Hematopoietic multipotent progenitor cell (in vitro differentiated cells): ENCODE measurements around the gene RSL1D1. TPM values are rescaled to one million over a fixed set of nuclear protein-coding genes. Genes with fewer than 3 reads are reported as not detected.

Experiments used
- total RNA-seq: library from RNA; depleted of rRNA; stranded (reverse); fragments of >200 nt; gene quantifications from one replicate; pipeline ENCODE4 v1.2.3, GENCODE V29; 2012

The RSL1D1 gene
- total RNA-seq, 1 donor, result 49.8 TPM

Other genes starting within 250 kb of the RSL1D1 start
- 15.3 TPM for gene SNN, start 183.1 kb downstream of the RSL1D1 start, total RNA-seq
- gene TXNDC11, start 108.7 kb downstream of the RSL1D1 start, total RNA-seq, result 35.0 TPM
- gene ZC3H7A, start 54.3 kb downstream of the RSL1D1 start, total RNA-seq, result 24.5 TPM
- 20.5 TPM for gene GSPT1, start 64.4 kb upstream of the RSL1D1 start, total RNA-seq
- gene NPIPB2, start 90.5 kb upstream of the RSL1D1 start, total RNA-seq, result 8.6 TPM
- 0.27 TPM for gene TNFRSF17, start 113.7 kb upstream of the RSL1D1 start, total RNA-seq
- gene SNX29, start 125.2 kb upstream of the RSL1D1 start, total RNA-seq, result 20.5 TPM